GM19372 (cell line): Measurements from ENCODE around the gene CIAO2A.
"Not testable (repeated sequence)": the region's sequence is repeated elsewhere in the genome, so short reads cannot be mapped to it uniquely, and the experiment has no call there.

Experiments
- ATAC-seq: cut with Tn5 transposase; IDR thresholded peaks from one replicate; pipeline ENCODE4 v1.9.1; 2021; ENCODE audit warnings: mild to moderate bottlenecking, low read depth, moderate library complexity; ENCODE audit not compliant: unreplicated experiment

The CIAO2A gene

GRCh38 chr15:64072812-64073211 is 20.8 kb downstream of the CIAO2A start:
- ATAC-seq: no peak

- ATAC-seq: no peak
Observed at GRCh38 chr15:64071931-64072765, 21.5 kb downstream of the CIAO2A start.

GRCh38 chr15:64070965-64071851 is 22.4 kb downstream of the CIAO2A start:
- ATAC-seq: no peak

- no peak for ATAC-seq
Observed at GRCh38 chr15:64070106-64070505, 23.5 kb downstream of the CIAO2A start.

DNA sequence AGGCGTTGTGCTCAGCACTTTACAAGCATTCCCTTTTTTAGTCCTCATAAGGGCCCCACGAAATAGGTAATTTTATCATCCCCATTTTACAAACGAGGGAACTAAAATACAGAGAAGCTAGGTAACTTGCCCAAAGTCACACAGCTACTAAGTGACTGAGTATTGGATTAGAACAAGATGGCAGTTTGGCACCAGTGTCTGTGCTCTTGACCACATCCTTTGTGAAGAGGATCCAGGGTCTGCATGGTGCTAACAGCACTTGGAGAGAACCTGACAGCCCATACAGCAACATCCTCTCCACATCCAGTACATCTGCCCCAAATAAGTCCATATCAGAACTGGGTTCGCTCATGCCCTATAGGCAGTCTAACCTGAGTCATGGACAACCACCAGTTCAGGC is 25.5 kb downstream of the CIAO2A start:
- no peak for ATAC-seq

- ATAC-seq: no peak
Observed at GRCh38 chr15:64067564-64068030, 26.0 kb downstream of the CIAO2A start.

DNA sequence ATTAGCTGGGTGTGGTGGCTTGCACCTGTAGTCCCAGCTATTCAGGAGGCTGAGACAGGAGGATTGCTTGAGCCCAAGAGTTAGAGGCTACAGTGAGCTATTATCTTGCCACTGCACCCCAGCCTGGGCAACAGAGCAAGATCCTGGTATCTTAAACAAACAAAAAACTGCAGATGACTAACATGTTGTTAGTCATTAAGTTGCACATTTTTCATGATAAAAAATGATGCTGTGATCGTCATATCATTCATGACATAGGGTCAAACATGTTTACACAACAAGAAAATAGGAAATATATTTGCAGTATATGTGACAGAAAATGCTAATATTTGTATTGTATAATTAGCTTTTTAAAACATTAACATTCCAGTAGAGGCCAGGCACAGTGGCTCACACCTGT is 27.2 kb downstream of the CIAO2A start:
- ATAC-seq: no peak

DNA sequence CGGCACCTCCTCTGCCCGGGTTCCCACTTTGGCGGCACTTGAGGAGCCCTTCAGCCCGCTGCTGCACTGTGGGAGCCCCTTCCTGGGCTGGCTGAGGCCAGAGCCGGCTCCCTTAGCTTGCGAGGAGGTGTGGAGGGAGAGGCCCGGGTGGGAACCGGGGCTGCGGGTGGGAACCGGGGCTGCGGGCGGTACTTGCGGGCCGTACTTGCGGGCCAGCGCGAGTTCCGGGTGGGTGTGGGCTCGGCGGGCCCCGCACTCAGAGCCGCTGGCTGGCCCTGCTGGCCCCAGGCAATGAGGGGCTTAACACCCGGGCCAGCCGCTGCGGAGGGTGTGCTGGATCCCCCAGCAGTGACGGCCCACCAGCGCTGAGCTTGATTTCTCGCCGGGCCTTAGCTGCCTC is 32.9 kb downstream of the CIAO2A start:
- ATAC-seq: no peak

GRCh38 chr15:64059104-64059503 is 34.5 kb downstream of the CIAO2A start:
- ATAC-seq: not testable (repeated sequence)

GRCh38 chr15:64058279-64058678 is 35.4 kb downstream of the CIAO2A start:
- ATAC-seq: no peak

DNA sequence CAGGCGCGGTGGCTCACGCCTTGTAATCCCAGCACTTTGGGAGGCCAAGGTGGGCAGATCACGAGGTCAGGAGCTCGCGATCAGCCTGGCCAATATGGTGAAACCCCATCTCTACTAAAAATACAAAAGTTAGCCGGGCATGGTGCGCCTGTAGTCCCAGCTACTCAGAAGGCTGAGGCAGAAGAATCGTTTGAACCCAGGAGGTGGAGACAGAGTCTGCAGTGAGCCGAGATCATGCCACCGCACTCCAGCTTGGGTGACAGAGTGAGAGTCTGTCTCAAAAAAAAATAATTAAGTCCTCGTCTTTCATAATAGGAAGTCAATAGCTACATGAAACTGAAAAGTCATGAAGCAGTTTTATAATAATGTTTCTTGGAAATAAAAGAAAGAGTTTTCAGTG is 40.0 kb downstream of the CIAO2A start:
- ATAC-seq: not testable (repeated sequence)

DNA sequence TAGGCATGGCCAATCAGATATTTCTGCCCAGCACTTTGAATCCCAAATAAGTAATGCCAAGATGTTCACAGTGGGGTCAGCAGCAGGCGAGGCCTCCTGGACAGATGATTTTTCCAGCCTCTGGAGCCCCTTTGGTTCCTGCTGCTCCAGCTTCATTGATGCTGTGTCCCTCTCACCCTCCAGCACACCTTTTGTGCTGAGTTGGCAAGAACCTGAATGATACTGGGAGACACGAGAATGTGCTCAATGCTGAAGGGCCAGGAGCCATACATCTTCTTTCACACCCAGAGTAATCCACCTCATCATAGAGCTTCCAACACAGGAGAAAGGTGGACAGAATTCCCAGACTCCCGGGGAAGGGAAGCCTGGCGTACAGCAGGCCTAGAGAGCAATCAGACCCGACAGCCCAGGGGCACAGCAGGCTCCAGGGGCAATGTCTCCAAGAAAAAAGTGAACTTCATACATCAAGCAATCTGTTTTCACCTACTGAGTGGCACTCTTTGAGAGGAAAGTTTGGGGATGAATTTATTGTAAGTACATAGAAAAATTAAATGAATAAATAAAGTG is 40.6 kb downstream of the CIAO2A start:
- no peak for ATAC-seq

DNA sequence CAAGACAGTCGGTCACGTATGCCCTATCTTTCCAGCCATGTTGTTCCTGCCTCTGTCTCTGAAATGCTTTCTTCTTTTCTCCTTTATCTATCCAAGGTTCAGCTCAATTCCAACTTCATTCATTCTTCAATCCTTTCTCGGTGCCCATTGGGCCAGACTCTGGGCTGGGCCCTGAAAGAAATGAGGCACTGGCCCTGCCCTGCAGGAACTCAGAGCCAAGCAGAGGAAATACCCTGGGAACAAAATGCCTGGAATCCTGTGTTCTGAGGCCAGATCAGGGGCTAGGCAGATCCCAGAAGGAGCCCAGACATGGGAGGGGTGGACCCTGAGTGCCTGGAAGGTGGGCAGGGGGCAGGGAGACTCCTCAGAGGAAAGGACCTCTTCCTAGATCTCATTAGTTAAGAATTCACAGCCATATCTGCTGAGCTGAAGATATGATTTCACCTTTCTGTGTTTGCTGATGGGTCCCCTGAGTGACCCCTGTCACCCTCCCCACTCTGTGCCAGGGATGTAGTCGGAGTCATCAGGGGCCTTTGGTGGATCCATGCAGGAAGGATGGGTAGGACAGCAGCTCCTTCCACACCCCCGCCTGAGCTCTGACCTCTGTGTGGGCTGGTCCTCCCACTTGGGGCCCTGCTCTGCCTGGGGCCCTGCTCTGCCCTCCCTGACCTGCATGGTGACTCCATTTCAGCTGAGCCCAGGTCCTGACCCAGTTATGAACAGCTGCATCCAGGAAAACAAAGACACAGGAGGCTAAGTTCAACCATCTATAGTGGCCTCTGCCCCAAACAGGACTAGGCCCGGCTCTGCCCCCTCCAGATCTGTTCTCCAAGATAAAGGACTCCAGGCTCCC is 42.0 kb downstream of the CIAO2A start:
- no peak for ATAC-seq

GRCh38 chr15:64051093-64051402 is 42.6 kb downstream of the CIAO2A start:
- no peak for ATAC-seq

GRCh38 chr15:64050281-64051092 is 43.2 kb downstream of the CIAO2A start:
- ATAC-seq: no peak

DNA sequence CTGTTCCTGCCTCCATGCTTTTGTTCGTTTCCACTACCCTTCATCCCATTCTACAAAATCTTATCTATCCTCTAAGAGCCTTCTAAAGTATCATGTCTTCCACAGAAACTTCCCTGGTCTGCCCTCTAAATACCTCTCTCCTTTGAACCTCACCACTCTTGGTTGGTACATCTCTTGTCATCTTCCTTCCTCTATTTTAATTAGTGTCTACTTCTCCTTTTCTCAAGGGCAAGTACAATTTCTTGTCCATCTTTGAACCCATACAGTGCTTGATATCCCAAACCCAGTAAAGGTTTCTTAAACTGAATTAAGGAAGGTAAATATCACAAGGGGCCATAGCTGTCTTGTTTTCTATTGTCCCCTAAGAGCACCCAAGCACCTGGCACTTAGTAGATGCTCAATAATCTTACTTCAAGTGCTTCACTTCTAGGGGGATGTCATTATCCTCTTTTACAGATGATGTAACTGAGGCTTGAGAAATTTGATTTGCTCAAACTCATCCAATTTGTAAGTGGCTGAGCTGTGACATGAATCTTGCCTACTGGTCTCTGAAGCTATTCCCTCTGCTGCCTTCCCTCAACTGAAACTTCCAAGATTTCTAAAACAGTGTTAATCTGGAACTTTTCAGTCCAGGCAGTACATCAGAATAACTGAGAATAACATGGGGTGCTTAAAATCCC is 44.7 kb downstream of the CIAO2A start:
- no peak for ATAC-seq

DNA sequence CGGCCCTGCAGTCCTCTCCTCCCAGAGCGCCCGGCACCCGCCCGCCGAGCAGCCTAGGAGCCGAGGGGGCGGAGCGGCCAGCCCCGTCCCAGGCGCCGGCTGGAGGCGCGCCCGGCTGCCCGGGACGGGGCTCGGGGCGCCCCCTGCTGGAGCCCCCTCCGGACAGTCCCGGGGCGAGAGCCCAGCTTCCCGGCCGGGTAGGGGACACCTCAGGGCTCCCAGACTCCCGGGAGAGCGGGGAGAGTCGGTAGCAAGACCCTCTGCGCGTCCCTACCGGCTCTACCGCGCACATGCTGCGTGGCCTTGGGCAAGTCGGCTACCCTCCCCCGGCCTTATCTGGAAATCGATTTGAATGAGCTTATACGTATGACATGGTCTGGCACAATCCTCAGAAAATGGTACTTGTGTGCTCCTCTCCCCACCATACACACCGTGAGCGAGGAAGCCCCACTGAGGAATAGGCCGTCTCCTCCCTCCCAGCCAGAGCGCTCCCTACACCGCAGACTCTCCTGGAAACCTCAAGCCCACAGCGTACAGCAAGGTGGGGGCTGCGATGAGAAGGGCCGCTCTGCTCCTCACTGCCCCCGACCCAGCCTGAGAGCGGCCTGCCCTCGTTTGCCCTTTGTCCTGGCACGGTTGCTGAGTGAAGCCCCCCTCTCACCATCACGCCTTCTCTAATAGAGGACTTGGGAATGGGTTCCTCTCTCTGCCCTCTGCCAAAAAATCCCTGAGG is 47.1 kb downstream of the CIAO2A start, which contains the start of gene DAPK2:
Gene DAPK2, minus strand, starts transcription at position 65 of the 733 bp plus-strand sequence. CDS start 6,224 bp downstream, outside the sequence.
- peak; percentile 50 for ATAC-seq

GRCh38 chr15:64045774-64046420 is 47.7 kb downstream of the CIAO2A start:
- peak; percentile 18 for ATAC-seq
